OCI-LY3 (cell line): ENCODE measurements around the gene SNPH.

Source experiments
- EZH2phosphoT487 ChIP-seq: fragments of 200-600 bp; shearing (Covaris generic); IDR thresholded peaks from 2 replicates; pipeline ENCODE4 v1.6.1; 2018; ENCODE audit warnings: antibody characterized with exemption, mixed run types, low read depth
- TF ChIP-seq, protein P1 (sequence below): fragments of 200-600, 300-600 bp; sonication (generic); IDR thresholded peaks from 2 replicates; pipeline ENCODE4 v1.5.1; 2014; ENCODE audit warnings: antibody characterized with exemption, low read length, low read depth

DNA sequence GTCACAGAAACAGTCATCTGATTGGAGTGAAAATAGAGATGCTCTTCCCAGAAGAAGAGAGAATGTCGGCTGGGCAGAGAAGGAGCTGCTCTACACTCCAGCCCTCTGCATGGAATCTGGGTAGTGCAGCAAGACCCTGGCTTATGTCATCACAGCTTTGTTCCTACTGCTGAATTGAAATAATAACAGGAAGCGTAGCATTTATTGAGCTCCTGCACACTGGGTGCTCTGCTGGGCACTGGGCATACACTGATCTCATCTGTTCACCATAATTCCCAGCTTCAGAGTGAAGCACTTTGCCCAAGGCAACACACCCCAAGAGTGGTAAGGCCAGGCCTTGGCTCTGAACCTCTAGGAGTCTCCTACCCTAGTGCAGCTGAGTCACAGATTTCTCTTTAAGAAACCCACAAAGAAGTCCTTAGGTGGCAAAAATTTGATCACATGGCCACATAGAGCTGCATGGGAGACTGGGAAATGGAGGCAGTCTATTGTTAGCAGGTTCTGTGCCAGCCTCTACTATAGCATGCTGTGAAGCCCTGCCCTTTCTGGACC lies 66.7 kb downstream of the SNPH start:
- TF ChIP-seq, protein P1, sequence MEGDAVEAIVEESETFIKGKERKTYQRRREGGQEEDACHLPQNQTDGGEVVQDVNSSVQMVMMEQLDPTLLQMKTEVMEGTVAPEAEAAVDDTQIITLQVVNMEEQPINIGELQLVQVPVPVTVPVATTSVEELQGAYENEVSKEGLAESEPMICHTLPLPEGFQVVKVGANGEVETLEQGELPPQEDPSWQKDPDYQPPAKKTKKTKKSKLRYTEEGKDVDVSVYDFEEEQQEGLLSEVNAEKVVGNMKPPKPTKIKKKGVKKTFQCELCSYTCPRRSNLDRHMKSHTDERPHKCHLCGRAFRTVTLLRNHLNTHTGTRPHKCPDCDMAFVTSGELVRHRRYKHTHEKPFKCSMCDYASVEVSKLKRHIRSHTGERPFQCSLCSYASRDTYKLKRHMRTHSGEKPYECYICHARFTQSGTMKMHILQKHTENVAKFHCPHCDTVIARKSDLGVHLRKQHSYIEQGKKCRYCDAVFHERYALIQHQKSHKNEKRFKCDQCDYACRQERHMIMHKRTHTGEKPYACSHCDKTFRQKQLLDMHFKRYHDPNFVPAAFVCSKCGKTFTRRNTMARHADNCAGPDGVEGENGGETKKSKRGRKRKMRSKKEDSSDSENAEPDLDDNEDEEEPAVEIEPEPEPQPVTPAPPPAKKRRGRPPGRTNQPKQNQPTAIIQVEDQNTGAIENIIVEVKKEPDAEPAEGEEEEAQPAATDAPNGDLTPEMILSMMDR = no peak
- TF ChIP-seq EZH2phosphoT487 = no peak
